HG02885 (cell line): Measurements from ENCODE around the gene HDAC11.
"Not testable (repeated sequence)": the region's sequence is repeated elsewhere in the genome, so short reads cannot be mapped to it uniquely, and the experiment has no call there.

Experiments
- ATAC-seq: cut with Tn5 transposase; IDR thresholded peaks from one replicate; pipeline ENCODE4 v1.9.1; 2021; ENCODE audit warnings: mild to moderate bottlenecking; ENCODE audit not compliant: unreplicated experiment, poor library complexity

HDAC11 gene

DNA sequence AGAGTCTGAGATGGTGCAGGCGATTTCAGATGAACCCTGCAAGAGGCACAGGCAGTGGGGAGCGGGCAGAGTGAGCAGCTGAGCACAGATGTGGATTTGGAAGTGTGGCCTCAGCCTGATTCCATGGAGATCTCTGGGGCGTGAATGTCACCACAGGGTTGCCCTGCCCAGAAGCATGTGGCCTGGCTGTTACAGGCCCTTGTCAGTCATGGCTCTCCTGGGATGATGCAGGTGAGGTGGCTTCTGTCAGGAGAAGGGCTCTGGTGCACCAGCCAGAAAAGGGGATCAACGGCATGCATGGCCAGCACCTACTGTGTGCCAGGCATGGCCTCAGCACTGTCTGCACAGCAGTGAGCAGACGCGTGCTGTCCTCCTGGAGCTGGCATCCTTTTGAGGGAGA lies 11.9 kb downstream of the HDAC11 start:
- no peak for ATAC-seq

DNA sequence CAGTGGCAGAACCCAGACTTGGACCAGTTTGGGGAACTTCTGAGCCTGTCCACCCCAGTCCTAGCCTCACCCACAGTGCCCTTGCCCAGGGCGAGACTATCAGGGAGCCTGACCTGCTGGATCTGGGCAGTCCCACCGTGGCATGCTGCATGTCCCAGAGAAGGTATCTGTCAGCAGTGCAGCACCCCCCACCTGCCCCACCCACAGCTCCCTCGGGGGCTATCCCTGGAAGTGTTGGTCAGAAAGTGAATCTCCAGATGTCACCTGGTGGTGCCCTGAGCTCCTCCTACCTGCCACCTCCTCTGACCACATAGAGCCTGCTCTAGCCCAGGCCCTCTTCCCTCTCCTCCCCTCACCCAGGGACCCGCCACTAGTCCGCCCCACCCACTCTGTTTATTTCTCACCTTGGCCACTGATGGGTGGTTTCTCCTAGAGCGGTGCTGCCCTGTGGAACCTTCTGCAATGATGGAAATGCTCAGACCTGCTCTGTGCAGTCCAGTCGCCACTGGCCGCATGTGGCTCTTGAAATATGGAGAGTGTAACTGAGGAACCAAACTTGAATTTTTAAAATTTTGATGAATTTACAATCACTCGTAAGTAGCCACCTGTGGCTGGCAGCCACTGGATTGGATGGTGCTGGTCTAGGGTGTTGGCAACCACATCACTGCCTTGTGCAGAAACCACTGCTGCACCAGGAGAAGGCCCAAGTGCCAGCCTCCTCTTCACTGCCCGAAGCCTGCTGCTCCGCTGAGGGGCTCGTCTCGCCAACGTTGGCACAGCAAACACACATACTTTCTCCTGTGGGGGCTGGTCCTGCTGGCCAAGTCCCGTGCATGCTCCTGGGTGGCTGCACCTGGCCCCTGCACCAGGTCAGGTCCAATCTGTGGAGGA lies 13.1 kb downstream of the HDAC11 start:
- no peak for ATAC-seq

DNA sequence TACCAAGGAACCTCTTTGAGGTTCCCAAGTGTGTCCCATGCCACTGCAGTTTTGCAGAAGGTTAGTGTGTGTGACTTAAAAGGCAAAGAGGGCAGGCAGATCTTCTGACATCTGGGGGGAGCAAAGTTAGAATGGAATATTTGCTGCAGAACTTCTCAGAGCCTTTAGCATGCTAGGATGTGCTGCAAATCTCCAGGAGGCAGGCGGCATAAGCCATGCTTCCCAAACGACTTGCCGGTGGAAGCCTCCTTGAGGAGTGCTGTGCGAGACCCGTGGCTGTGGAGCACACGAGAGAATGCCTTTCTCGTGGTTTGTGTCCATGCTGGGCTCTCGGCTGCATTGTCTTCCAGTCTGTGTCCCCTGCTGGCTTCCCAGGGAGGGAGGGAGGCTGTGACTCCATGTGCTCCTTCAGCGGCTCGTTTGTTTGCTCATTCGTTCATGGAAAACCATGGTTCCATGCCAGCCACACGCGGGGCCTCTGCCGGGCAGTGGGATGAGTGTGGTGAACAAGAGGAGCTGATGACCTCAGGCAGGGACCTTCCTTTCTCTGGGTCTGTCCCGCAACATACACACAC lies 13.8 kb downstream of the HDAC11 start:
- ATAC-seq = no peak

DNA sequence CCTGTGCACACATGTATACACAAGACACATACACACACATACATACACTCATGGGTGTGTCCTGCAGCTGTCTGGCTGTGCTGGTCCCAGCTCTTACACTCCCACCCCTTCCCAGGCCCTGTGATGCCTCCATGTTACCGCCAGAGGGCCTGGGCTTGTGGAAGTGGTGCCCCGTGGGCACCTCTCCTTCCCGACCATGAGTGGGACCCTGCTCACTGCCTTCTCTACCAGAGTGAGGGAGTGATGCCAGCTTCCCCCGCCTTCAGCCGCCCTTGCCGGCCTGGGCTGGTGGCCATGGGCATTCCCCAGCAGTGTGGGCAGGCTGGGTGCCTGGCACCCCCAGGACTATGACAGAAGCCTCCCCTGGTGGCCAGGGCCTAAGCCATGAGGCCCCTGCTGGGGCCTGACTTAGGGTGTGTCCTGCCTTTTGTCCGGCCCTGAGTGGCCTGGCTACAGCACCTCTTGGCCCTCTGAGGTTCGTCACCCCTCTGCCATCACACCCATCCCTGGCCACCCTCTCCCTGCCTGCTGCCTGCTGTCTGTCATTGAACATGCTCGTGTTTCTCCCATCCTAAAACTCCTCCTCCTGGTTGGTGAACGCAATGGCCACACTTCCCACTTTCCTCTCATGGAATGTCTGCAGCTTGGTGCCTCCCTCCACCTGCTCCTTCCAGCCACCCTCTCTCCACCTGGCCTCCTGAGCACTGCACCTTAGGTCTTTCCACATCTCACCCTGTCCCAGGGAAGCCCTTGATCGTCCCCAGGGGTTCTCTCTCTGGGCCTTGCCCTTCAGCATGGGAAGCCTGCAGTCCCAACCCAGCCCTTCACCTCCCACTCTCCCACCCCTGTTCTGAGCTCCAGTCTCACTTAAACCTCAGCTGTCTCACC lies 14.6 kb downstream of the HDAC11 start:
- ATAC-seq = peak; percentile 41

DNA sequence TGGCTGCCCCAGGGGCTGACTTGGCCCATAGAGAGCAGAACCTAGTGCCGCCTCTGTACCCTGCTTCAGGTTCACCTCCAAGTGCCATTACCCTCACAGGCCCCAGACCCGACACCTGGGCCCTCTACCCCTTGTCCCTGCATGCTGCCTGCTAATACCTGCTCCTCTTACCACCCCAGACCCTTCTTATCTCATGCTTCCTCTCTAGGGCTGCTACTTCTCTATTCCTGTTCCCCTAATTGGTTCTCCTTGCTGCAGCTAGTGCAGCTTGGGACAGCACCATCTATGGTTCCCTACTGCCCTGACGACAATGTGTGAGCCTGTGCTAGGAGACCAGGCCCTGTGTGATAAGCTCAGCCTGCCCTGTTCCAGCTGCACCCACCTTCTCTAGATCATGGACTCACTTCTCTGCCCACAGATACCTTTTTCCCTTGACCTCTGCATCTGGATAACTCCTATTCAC lies 15.3 kb downstream of the HDAC11 start:
- no peak for ATAC-seq

DNA sequence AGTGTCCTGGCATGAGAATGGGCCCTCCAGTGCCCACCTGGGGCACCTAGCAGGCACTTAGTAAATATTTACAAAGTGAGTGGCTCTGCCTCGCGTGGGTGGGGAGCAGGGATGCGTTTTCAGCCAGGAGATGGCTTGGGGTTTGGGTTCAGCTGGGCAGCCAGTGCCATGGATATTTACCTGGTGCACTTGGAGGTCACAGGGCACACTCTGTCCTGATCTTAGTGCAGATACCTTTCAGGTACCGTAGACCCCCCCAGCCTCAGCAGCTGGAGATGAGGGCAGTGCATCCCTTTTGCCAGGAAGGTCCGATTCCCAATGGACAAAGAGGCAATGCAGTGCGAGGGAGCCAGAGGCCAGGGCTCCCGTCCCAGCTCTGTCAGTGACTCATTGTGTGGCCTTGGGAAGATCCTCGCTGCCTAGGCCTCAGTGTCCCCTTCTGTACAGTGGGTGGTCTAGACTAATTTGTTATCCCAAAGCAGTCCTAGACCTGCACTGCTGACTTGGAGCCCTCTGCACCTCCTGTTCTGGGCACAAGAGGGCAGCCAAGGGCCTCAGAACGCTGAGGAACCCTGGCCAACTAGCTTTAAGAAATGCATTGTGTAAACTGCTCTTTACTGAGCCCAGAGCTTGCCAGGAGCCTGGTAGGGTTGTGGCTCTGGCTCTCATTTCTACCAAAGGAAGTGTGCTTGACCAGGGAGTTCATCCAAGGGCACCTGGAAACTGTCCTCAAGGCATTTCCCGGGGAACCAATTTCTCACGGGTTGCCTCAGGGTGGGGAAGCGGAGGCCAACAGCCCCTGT lies 16.0 kb downstream of the HDAC11 start:
- peak; percentile 84 for ATAC-seq

DNA sequence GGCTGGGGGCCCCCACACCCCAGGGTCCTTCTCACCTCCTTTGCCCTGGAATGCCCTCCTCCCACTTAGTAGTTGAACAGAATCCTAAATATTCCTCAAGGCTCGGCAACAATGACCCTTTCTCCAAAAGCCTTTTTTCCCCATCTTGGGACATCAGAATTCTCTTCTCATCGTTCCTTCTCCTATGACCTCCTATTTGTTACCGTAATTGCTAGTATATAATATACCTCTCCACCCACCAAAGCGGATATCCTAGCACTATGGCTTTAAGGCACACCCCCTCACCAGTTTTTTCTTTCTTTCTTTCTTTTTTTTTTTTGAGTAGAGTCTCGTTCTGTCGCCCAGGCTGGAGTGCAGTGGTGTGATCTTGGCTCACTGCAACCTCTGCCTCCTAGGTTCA lies 16.8 kb downstream of the HDAC11 start:
- ATAC-seq = no peak

DNA sequence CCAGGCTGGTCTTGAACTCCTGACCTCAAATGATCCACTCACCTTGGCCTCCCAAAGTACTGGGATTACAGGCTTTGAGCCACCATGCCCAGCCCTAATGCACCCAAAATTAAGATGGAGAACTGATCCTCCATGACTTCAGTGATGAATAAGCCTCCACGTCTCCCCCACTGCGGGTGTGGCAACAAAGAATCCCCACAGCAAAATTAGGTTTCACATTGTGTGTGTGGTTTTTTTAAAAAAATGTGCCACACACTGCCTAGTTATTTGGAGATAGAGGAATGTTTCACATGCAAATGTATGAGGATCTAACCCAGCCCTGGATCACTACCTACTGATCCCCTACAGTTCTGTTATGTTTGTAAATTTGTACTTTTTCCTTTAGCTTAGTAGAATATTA lies 17.3 kb downstream of the HDAC11 start:
- no peak for ATAC-seq

DNA sequence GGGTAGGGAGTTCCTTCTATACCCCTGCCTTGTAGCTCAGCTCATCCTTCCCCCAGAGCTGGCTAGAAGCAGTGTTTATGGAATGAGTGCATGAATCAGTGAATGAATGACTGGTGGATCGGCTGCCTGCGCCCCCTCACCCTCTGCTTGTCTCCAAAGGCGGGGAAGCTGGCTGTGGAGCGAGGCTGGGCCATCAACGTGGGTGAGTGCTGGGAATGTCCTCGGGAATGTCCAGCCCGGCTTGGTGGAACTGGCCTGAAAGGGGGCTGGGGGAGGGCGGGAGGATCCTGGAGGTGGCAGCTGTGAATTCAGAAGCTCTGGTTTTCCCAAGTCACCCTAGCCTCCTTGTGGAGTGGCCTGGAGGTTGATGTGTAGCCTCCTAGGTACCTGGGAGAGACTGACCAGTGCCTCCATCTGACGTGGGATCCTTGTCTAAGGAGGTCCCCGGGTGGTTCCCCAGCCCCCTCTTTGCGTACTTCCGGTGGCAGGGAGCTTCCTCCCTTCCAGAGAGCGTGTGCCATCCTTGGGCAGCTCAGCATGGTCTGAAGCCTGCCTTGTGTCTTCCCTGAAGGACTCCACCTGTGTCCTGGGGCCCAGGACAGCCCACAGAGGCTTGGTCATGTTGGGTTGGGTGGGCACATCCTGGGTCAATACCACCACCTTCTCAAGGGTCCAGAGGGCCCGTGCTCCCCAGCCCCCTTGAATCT lies 18.4 kb downstream of the HDAC11 start:
- no peak for ATAC-seq

DNA sequence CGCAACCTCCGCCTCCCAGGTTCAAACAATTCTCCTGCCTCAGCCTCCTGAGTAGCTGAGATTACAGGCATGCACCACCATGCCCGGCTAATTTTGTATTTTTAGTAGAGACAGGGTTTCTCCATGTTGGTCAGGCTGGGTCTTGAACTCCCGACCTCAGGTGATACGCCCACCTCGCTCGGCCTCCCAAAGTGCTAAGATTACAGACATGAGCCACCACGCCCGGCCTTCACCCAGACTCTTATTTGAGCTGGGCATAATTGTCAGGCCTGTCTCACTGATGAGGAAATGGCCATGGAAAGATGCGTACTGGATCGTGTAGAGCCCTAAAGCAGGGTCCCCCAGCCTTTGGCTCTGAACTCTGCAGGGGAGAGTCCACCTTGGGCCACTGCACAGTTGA lies 19.1 kb downstream of the HDAC11 start:
- ATAC-seq = not testable (repeated sequence)

DNA sequence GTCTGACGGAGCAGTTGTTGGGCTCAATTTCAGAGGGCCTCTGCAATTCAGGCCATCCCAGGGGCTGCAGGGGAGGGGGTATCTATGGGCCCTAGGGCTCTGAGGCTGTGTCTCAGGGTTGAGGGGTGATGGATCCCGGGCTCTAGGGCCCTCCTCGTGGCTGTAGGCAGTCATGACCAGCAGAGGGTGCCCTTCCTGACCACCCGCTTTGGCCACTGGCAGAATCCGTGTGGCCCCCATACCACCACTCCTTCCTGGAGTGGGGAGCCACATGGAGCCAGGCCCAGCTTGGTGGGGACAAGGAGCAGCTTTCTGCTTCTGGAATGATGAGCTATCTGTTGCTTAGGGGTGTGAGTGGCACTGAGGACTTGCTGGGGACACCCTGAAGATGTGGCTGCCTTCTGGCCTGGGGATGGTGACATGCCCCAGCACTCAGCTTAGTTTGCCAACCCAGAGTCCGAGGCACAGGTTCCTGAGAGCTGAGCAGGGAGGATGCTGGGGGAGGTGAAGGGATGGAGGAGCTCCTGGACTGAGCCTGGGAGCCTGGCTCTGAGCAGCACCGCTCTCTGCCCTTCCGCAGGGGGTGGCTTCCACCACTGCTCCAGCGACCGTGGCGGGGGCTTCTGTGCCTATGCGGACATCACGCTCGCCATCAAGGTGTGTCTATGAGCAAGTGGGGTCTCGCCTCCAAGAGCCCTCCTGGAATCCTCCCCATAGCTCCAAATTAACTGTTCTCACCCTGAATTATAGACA lies 20.2 kb downstream of the HDAC11 start:
- ATAC-seq = peak; percentile 35

DNA sequence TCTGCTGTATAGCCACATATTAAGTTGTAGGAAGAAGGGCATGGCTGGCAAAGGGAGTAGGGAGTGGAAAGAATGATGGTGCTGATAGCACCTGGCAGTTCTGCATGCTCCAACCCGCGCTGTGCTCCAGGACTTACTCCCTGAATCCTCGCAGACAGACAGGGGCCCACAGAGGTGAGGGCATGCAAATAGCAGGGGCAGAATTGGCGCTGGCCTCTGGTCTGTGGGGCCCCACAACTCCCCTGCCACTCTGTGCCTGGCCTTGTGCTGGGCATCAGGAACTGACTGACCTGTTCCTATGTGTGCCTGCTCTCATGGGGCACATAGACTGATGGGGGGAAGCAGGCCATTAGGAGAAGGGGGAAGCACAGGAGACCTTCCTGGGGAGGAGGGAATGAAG lies 20.9 kb downstream of the HDAC11 start:
- ATAC-seq = no peak

DNA sequence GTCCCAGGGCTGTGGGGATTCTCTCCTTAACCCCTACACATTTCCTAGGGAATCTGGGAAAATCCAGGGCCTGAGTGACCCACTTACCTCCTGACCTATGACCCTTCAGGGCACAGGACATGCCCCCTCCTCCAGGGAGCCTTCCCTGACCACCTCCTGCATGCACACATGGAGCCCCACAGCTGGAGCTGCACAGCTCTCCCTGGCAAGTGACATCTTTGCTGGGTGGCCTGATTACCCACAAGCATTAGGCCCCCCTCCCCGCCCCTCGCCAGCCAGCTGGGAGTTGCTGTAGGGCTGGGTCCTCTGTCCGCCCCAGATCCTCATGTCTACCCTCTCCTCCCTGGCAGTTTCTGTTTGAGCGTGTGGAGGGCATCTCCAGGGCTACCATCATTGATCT lies 21.4 kb downstream of the HDAC11 start:
- ATAC-seq = no peak

DNA sequence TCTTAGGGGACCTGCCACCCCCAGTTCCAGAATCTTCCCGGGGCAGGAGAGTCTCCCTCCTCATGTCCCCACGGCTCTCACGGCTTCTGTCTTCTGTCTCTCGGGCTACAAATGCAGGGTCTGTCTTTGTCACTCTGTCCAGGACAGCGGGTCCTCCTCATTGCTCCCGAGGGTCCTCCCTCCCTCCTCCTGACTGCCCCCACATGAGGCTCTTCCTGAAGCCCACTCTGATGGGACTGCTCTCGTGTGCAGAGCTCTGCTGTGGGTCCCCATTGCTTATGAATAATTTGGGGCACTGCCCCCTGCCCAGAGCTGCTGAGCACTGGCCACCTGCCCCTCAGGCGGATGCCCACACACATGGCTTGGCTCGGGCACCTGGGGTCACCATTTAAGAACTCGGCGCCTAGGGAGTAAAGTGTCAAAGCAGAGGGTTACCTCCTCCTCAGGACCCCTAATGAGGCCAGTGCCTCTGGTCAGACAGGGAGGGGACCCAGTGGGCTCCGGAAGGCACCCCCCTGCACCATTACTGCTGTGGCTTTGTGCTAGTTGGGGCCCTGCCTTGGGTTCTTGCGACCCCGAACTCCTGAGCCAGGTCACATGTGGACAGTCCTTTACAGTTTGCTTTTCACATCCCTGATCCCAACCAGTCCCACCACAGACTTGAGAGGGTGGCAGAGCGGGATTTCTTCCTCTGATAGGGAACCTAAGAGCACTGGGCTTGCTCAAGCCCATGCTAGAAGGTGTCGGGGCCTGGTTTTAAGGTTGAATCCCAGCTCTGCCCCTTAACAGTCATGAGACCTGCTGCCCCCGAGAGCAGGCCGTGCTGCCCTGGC lies 22.1 kb downstream of the HDAC11 start:
- no peak for ATAC-seq

DNA sequence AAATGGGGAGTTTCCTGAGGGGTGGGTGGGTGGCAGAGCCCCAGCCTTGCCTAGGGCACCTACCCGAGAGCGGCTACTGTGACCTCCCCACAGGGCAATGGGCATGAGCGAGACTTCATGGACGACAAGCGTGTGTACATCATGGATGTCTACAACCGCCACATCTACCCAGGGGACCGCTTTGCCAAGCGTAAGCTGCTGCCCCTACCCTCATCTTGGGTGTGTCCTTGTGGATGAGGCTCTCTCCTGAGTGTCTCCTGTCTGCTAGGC lies 22.6 kb downstream of the HDAC11 start:
- no peak for ATAC-seq

DNA sequence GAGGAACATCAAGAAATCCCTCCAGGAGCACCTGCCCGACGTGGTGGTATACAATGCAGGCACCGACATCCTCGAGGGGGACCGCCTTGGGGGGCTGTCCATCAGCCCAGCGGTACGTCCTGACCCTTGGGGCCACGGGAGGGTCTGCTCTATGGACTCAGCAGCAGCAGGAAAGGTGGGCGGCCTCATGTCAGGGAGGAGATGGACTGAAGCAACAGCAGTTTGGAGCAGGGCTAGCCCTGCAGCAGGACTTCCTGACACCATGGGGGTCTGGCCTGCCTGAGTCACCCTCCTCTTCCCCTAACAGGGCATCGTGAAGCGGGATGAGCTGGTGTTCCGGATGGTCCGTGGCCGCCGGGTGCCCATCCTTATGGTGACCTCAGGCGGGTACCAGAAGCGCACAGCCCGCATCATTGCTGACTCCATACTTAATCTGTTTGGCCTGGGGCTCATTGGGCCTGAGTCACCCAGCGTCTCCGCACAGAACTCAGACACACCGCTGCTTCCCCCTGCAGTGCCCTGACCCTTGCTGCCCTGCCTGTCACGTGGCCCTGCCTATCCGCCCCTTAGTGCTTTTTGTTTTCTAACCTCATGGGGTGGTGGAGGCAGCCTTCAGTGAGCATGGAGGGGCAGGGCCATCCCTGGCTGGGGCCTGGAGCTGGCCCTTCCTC lies 24.2 kb downstream of the HDAC11 start:
- no peak for ATAC-seq
